Calu3 (cell line): ENCODE measurements around the gene TEX44. TPM values are rescaled to one million over a fixed set of nuclear protein-coding genes. Genes with fewer than 3 reads are reported as not detected.

Experiments used
- BruUV-seq: library from RNA; stranded (reverse); fragments of 400-500 nt; replicated peaks from 2 replicates; lab custom pipeline; 2021; lab: Mats Ljungman, UMichigan
- CTCF ChIA-PET: fragments of 300-600 bp; sonication (Branson Sonifier 250); formaldehyde crosslinking; loops from one replicate; lab custom pipeline; 2022; ENCODE audit warnings: antibody characterized with exemption; lab: Charles Lee
- DNase-seq: peaks from one replicate; pipeline ENCODE4 v3.0.0; 2022
- H3K27ac Mint-ChIP-seq: one replicate; pipeline ENCODE4 v1.8.0; 2022; ENCODE audit warnings: mixed read lengths; ENCODE audit not compliant: unreplicated experiment
- H3K27me3 Mint-ChIP-seq: one replicate; pipeline ENCODE4 v1.8.0; 2022; ENCODE audit warnings: mixed read lengths; ENCODE audit not compliant: unreplicated experiment
- H3K36me3 Mint-ChIP-seq: one replicate; pipeline ENCODE4 v1.8.0; 2022; ENCODE audit warnings: mild to moderate bottlenecking, moderate library complexity, mixed read lengths; ENCODE audit not compliant: insufficient read depth, unreplicated experiment
- H3K4me1 Mint-ChIP-seq: one replicate; pipeline ENCODE4 v1.8.0; 2022; ENCODE audit warnings: mild to moderate bottlenecking, low read depth, mixed read lengths; ENCODE audit not compliant: unreplicated experiment
- H3K4me3 Mint-ChIP-seq: one replicate; pipeline ENCODE4 v1.8.0; 2022; ENCODE audit warnings: mild to moderate bottlenecking, low read depth, moderate library complexity, mixed read lengths; ENCODE audit not compliant: unreplicated experiment
- H3K9me3 Mint-ChIP-seq: one replicate; pipeline ENCODE4 v1.8.0; 2022; ENCODE audit warnings: low read depth, mixed read lengths; ENCODE audit not compliant: unreplicated experiment
- intact Hi-C: fragments of 100-400 bp; cut with micrococcal nuclease; formaldehyde crosslinking; loops from one replicate; pipeline ENCODE4 v1.10.0; 2022; ENCODE audit not compliant: unreplicated experiment
- total RNA-seq: library from RNA; stranded (reverse); gene quantifications from 2 replicates; pipeline ENCODE4 v1.2.3, GENCODE V29; 2022
- TF ChIP-seq, protein P1 (sequence below): fragments of 200-600 bp; IDR thresholded peaks from one replicate; pipeline ENCODE4 v1.8.0; 2022; ENCODE audit warnings: antibody characterized with exemption; ENCODE audit not compliant: unreplicated experiment

TEX44 gene
- total RNA-seq, 1 experiment from 2014 or later: not detected

DNA sequence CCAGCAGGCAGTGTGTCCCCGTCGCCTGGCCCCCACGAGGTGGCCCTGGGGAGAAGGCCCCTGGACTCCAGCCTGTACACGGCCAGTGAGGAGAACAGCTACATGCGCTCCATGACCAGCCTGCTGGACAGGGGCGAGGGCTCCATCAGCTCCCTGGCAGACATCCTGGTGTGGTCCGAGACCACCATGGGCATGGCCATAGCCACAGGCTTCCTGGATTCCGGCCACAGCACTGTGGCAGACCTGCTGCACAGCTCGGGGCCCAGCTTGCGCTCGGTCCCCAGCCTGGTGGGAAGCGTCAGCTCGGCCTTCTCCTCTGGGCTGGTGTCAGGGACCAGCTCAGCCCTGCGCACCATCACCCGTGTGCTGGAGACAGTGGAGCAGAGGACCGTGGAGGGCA lies 1.0 kb downstream of the TEX44 start:
- TF ChIP-seq, protein P1, sequence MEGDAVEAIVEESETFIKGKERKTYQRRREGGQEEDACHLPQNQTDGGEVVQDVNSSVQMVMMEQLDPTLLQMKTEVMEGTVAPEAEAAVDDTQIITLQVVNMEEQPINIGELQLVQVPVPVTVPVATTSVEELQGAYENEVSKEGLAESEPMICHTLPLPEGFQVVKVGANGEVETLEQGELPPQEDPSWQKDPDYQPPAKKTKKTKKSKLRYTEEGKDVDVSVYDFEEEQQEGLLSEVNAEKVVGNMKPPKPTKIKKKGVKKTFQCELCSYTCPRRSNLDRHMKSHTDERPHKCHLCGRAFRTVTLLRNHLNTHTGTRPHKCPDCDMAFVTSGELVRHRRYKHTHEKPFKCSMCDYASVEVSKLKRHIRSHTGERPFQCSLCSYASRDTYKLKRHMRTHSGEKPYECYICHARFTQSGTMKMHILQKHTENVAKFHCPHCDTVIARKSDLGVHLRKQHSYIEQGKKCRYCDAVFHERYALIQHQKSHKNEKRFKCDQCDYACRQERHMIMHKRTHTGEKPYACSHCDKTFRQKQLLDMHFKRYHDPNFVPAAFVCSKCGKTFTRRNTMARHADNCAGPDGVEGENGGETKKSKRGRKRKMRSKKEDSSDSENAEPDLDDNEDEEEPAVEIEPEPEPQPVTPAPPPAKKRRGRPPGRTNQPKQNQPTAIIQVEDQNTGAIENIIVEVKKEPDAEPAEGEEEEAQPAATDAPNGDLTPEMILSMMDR: no peak
- CTCF ChIA-PET: no interaction called here
- intact Hi-C loops: no loop called here
- Mint-ChIP-seq H3K36me3 (no peaks in the 10 kb centered on the region), H3K27ac (no peak overlapping the region), H3K4me1 (peaks cover 9% of the 10 kb centered on the region), H3K9me3 (no peaks in the 10 kb centered on the region), H3K27me3 (no peaks in the 10 kb centered on the region), H3K4me3 (no peak overlapping the region)
- BruUV-seq: no TSS peak
- DNase-seq: no peak

DNA sequence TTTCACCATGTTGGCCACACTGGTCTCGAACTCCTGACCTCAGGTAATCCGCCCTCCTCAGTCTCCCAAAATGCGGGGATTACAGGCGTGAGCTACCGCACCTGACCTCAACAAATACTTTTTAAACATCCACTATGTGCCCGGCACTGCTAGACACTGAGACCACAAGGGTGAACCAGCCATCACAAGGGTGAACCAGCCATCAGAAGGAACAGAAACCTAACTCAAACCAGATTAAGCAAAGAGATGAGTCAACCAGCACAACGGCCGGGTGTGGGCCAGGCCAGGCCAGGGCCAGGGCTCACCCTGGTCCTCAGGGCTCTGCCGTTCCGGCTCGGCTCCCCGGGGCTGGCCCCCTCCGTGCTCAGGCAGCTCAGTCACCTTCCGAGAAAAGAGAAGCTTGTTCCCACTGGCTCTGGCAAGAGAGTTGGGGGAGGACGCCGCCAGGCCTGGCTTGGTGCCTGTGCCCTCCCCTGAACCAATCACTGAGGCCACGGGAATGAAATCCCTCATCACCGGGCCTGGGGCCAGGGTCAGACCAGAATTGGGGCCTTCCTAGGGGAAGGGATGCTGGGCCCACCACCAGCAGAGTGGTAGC lies 4.4 kb downstream of the TEX44 start:
- Mint-ChIP-seq H3K36me3 (no peaks in the 10 kb centered on the region), H3K4me3 (no peak overlapping the region), H3K4me1 (no peaks in the 10 kb centered on the region), H3K27me3 (no peaks in the 10 kb centered on the region), H3K9me3 (no peaks in the 10 kb centered on the region), H3K27ac (no peak overlapping the region)
- intact Hi-C loops: no loop called here
- BruUV-seq: no TSS peak
- no peak for DNase-seq
- CTCF ChIA-PET: interaction anchor here (0.7 kb wide), 1 partner anchor 77 kb away, joined by 3 read pairs; no protein-coding TSS in a partner anchor
- TF ChIP-seq, protein P1: no peak

DNA sequence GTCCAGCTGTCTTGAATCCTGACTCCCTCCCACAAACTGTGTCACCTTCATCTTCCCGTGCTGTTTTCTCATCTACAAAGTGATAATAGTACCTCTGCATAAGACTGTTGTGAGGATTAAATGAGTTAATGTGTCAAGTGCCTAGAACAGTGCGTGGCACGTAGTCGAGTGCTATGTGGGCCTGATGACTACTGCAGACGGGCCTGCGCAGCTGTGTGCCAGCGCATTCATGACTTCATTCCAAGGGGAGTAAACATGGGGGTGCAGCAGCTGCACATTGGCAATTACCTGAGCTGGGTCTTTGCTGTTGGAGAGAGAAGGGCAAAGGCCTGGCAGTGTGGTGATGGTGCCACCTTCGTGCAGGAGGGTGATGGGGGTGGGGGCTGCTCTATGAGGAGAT lies 5.0 kb downstream of the TEX44 start:
- Mint-ChIP-seq H3K27me3 (no peaks in the 10 kb centered on the region), H3K4me3 (no peak overlapping the region), H3K27ac (no peak overlapping the region), H3K4me1 (peaks cover under 1% of the 10 kb centered on the region), H3K36me3 (no peaks in the 10 kb centered on the region), H3K9me3 (no peaks in the 10 kb centered on the region)
- DNase-seq: no peak
- CTCF ChIA-PET: interaction anchor here (0.7 kb wide), 1 partner anchor 78 kb away, joined by 3 read pairs; no protein-coding TSS in a partner anchor
- intact Hi-C loops: no loop called here
- no TSS peak for BruUV-seq
- TF ChIP-seq, protein P1: no peak

DNA sequence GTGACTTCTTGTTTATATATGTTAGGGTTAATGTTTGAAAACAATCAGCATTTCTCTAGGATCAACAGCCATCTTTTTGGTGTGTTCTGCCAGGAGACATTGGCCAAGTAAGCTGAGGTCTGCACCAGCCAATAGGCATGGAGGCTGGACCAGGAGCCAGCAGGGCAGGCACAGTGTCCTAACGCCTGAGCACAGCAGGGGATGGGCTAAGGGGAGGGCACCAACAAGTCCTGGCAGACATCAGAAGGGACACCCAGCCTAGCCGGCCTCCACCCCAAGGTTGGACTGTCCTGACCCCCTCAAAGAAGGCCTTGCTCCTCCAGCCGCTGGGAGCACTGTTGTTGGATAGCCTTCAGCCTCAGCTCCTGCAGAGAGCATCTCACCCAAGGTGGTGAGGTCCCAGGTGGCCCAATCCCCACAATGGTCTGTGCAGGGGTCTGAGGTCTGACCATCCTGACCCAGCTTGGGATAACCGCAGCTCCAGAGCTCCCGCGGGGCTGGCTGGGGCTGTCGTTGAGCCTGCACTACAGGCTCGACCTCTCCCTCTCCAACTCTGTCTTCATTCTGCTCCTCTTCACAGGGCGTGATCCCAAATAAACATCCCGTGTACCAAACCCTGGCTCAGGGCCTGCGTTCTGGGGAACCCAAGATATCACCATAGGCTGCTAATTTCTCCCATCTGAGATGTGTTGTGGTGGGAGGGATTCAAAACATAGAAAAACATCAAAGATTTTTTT lies 8.1 kb downstream of the TEX44 start:
- Mint-ChIP-seq H3K27me3 (no peaks in the 10 kb centered on the region), H3K27ac (no peak overlapping the region), H3K9me3 (no peaks in the 10 kb centered on the region), H3K4me3 (no peak overlapping the region), H3K36me3 (peaks cover 25% of the 10 kb centered on the region), H3K4me1 (peaks cover 24% of the 10 kb centered on the region)
- TF ChIP-seq, protein P1: no peak
- intact Hi-C loops: loop anchor here (1.0 kb wide), 1 partner anchor 37 kb away; no protein-coding TSS in a partner anchor
- DNase-seq: no peak
- no TSS peak for BruUV-seq
- CTCF ChIA-PET: interaction anchor here (0.7 to 1.6 kb wide), 11 partner anchors 11 to 777 kb away, joined by 3 to 20 read pairs (median 4); no protein-coding TSS in a partner anchor
